HL-60 (cell line): ENCODE results near the gene SYT9.

Source experiments
- DNase-seq, 2 experiments: peaks; one replicate each; pipeline ENCODE4 v3.0.0-alpha.2; 2010 to 2020; ENCODE audit warnings: low read depth in 1 of 2, low spot score in 1 of 2
- H3K27ac ChIP-seq: fragments of 250-450 bp; sonication (Bioruptor Pico); replicated peaks from 2 replicates; pipeline ENCODE4 v1.5.1; 2020; ENCODE audit warnings: mild to moderate bottlenecking, moderate library complexity
- H3K27me3 ChIP-seq: fragments of 250-450 bp; sonication (Bioruptor Pico); 2 replicates; pipeline ENCODE4 v1.5.1; 2021; ENCODE audit warnings: mild to moderate bottlenecking, moderate library complexity; ENCODE audit not compliant: insufficient read depth, poor library complexity, severe bottlenecking
- H3K4me3 ChIP-seq: replicated peaks from 2 replicates; pipeline ENCODE4 v1.5.1; 2011; ENCODE audit warnings: mild to moderate bottlenecking, control low read depth, low read length; ENCODE audit not compliant: insufficient read depth
- GABPA ChIP-seq: IDR thresholded peaks from 2 replicates; pipeline ENCODE4 v1.6.1; 2012; ENCODE audit warnings: low read depth
- POLR2AphosphoS5 ChIP-seq: IDR thresholded peaks from 2 replicates; pipeline ENCODE4 v1.6.1; 2012; ENCODE audit warnings: low read depth
- SPI1 ChIP-seq: IDR thresholded peaks from 2 replicates; pipeline ENCODE4 v1.6.1; 2012; ENCODE audit warnings: low read depth, mild to moderate bottlenecking, borderline replicate concordance
- TF ChIP-seq, protein P1 (sequence below): IDR thresholded peaks from 2 replicates; pipeline ENCODE4 v1.6.1; 2012; ENCODE audit warnings: low read depth; ENCODE audit not compliant: insufficient replicate concordance
- TF ChIP-seq, protein P2 (sequence below): IDR thresholded peaks from one replicate; pipeline ENCODE4 v1.5.1; 2011; ENCODE audit warnings: low read length, control low read depth, inconsistent platforms; ENCODE audit not compliant: insufficient read depth

SYT9 gene

DNA sequence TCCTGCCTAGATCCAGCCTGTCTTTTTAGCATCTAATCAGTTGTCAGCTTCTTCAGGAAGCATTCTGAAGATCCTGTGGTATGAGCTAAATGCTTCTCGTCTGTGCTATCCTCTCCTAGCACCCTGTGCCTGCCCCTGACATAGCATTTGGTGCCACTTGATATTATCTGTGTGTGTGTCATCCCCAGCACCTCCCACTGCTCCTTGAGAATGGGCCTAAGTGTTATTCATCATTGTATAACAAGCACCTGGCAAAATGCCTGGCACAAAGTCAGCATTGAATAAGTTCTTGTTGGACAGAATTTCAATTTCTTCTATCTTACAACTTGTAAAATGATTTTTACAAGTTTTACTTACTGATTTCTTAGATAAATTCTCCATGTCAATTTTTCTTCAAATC is 205.5 kb downstream of the SYT9 start:
- no peak overlapping the region for H3K4me3 ChIP-seq
- TF ChIP-seq GABPA = no peak
- TF ChIP-seq POLR2AphosphoS5 = no peak
- TF ChIP-seq SPI1 = no peak
- TF ChIP-seq, protein P1, sequence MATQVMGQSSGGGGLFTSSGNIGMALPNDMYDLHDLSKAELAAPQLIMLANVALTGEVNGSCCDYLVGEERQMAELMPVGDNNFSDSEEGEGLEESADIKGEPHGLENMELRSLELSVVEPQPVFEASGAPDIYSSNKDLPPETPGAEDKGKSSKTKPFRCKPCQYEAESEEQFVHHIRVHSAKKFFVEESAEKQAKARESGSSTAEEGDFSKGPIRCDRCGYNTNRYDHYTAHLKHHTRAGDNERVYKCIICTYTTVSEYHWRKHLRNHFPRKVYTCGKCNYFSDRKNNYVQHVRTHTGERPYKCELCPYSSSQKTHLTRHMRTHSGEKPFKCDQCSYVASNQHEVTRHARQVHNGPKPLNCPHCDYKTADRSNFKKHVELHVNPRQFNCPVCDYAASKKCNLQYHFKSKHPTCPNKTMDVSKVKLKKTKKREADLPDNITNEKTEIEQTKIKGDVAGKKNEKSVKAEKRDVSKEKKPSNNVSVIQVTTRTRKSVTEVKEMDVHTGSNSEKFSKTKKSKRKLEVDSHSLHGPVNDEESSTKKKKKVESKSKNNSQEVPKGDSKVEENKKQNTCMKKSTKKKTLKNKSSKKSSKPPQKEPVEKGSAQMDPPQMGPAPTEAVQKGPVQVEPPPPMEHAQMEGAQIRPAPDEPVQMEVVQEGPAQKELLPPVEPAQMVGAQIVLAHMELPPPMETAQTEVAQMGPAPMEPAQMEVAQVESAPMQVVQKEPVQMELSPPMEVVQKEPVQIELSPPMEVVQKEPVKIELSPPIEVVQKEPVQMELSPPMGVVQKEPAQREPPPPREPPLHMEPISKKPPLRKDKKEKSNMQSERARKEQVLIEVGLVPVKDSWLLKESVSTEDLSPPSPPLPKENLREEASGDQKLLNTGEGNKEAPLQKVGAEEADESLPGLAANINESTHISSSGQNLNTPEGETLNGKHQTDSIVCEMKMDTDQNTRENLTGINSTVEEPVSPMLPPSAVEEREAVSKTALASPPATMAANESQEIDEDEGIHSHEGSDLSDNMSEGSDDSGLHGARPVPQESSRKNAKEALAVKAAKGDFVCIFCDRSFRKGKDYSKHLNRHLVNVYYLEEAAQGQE = no peak
- TF ChIP-seq, protein P2, sequence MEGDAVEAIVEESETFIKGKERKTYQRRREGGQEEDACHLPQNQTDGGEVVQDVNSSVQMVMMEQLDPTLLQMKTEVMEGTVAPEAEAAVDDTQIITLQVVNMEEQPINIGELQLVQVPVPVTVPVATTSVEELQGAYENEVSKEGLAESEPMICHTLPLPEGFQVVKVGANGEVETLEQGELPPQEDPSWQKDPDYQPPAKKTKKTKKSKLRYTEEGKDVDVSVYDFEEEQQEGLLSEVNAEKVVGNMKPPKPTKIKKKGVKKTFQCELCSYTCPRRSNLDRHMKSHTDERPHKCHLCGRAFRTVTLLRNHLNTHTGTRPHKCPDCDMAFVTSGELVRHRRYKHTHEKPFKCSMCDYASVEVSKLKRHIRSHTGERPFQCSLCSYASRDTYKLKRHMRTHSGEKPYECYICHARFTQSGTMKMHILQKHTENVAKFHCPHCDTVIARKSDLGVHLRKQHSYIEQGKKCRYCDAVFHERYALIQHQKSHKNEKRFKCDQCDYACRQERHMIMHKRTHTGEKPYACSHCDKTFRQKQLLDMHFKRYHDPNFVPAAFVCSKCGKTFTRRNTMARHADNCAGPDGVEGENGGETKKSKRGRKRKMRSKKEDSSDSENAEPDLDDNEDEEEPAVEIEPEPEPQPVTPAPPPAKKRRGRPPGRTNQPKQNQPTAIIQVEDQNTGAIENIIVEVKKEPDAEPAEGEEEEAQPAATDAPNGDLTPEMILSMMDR = no peak
- no peaks in the 10 kb centered on the region for H3K27me3 ChIP-seq
- no peak for DNase-seq
- H3K27ac ChIP-seq = no peak overlapping the region

DNA sequence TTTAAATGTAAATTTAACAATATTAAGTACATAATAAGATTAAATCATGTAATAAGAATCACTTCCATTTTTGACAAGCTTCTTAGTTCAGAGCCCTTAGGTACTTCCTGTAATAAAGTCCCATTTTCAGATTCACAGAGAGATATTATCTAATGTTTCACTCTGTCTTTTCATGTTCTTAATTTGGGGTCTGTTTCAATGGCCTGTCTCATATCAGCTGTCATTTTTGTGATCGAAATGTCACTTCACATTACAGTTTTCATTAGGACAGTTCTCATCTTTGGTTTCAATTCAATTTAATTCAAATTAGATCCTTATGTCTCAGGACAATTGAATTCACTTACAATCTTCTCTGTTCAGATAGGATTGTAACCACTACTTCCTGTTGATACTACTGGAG is 211.0 kb downstream of the SYT9 start:
- no peaks in the 10 kb centered on the region for H3K27me3 ChIP-seq
- TF ChIP-seq GABPA (no peak), SPI1 (no peak), POLR2AphosphoS5 (no peak)
- TF ChIP-seq, protein P1 = no peak
- TF ChIP-seq, protein P2 = no peak
- DNase-seq = no peak

DNA sequence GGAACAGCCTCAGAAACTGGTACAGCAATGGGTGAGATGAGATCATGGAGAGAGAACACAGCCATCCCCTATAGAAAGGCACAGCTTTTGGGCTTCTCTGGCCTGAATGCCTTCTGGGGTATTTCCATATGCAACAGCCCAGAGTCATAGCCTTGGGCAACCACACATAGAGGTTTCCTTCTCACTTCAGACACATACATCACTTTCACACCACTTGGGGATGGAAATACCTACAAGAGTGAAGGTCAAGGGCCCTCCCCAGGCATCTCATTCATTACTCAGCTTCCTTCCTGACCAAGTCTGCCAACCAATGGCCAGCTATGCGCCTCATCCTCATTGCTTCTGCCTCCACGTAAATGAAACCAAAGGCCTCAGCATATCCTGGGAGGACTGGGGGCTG is 215.9 kb downstream of the SYT9 start:
- no peak for DNase-seq
- no peaks in the 10 kb centered on the region for H3K27me3 ChIP-seq
- no peak overlapping the region for H3K4me3 ChIP-seq
- no peak overlapping the region for H3K27ac ChIP-seq
- TF ChIP-seq GABPA (no peak), SPI1 (no peak), POLR2AphosphoS5 (no peak)
- TF ChIP-seq, protein P2 = no peak
- TF ChIP-seq, protein P1 = no peak

More for the DNA sequence above, 211.0 kb downstream of the SYT9 start:
- Histone ChIP-seq H3K27ac (no peak overlapping the region), H3K4me3 (no peak overlapping the region)
